Fibroblast of skin of back (primary cell): ENCODE data around the gene GLRB. TPM values are rescaled to one million over a fixed set of nuclear protein-coding genes. Genes with fewer than 3 reads are reported as not detected.

Experiments
- DNase-seq: peaks from one replicate; pipeline ENCODE4 v3.0.0-alpha.2; 2013
- polyA plus RNA-seq, 2 experiments: library from polyadenylated mRNA; unstranded; fragments of 120-200 nt; gene quantifications; one replicate each; pipeline ENCODE4 v1.2.1, GENCODE V29; 2013; ENCODE audit not compliant: insufficient read length in 2 of 2

The GLRB gene
- 3.1 TPM for polyA plus RNA-seq (2013, experiment 1 of 2; ENCODE audit: insufficient read length)
- polyA plus RNA-seq (2013, experiment 2 of 2; ENCODE audit: insufficient read length): 3.8 TPM

GRCh38 chr4:157075811-157076577, at the start of gene GLRB:
Gene GLRB, plus strand, starts transcription at chr4:157076150. Its CDS starts 1,875 bp downstream, at chr4:157078025.
- peak; percentile 48 for DNase-seq

GRCh38 chr4:157035471-157035870, 40.5 kb upstream of the GLRB start:
- DNase-seq: no peak

- no peak for DNase-seq
Observed at GRCh38 chr4:157040405-157040804, 35.5 kb upstream of the GLRB start.

GRCh38 chr4:157043131-157043530, 32.8 kb upstream of the GLRB start:
- peak; percentile 50 for DNase-seq

GRCh38 chr4:157045507-157046127, 30.3 kb upstream of the GLRB start:
- peak; percentile 82 for DNase-seq

GRCh38 chr4:157048248-157048647, 27.7 kb upstream of the GLRB start:
- no peak for DNase-seq

GRCh38 chr4:157050561-157050960, 25.4 kb upstream of the GLRB start:
- DNase-seq: no peak

- DNase-seq: peak; percentile 43
Observed at GRCh38 chr4:157052429-157053040, 23.4 kb upstream of the GLRB start.

- DNase-seq: peak; percentile 42
Observed at GRCh38 chr4:157057218-157057617, 18.7 kb upstream of the GLRB start.

- DNase-seq: peak; percentile 28
Observed at GRCh38 chr4:157058899-157059298, 17.1 kb upstream of the GLRB start.

- DNase-seq: peak; percentile 68
Observed at GRCh38 chr4:157072002-157072401, 3.9 kb upstream of the GLRB start.

GRCh38 chr4:157075401-157075800, 549 bp upstream of the GLRB start:
- DNase-seq: no peak

- DNase-seq: no peak
Observed at GRCh38 chr4:157076578-157076947, 613 bp downstream of the GLRB start.

GRCh38 chr4:157079441-157079840, 3.5 kb downstream of the GLRB start:
- DNase-seq: no peak

GRCh38 chr4:157080605-157081004, 4.7 kb downstream of the GLRB start:
- DNase-seq: no peak

GRCh38 chr4:157095716-157096115, 19.8 kb downstream of the GLRB start:
- DNase-seq: no peak

GRCh38 chr4:157096439-157096838, 20.5 kb downstream of the GLRB start:
- DNase-seq: peak; percentile 32

GRCh38 chr4:157099506-157099905, 23.6 kb downstream of the GLRB start:
- DNase-seq: no peak

- DNase-seq: no peak
Observed at GRCh38 chr4:157104541-157104940, 28.6 kb downstream of the GLRB start.

GRCh38 chr4:157114671-157115070, 38.7 kb downstream of the GLRB start:
- no peak for DNase-seq

- peak; percentile 89 for DNase-seq
Observed at GRCh38 chr4:157115613-157116335, 39.8 kb downstream of the GLRB start.

GRCh38 chr4:157121401-157121800, 45.5 kb downstream of the GLRB start:
- no peak for DNase-seq

GRCh38 chr4:157127571-157127970, 51.6 kb downstream of the GLRB start:
- DNase-seq: no peak
